ENCODE data around the gene KDM7A. TPM values are rescaled to one million over a fixed set of nuclear protein-coding genes. Genes with fewer than 3 reads are reported as not detected.

KDM7A gene
- total and polyA plus RNA-seq, 2 of the 8 experiments (the other 6 are each of a cell fraction or from before 2014, with no cell fraction given): 2.2 to 12.5 TPM

DNA sequence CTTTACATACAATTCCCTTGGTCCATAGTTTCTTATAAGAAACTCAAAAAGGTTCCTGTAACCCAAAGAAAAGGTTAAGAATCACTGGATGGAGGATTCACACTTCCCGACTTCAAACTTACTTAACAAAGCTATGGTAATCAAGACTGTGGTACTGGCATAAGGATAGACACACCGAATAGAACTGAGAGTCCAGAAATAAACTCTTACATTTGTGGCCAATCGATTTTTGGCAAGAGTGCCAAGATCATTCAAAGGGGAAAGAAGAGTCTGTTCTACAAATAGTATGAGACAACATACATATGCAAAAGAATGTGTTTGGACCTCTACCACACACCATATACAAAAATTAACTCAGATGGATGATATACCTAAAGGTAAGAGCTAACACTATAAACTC lies 32.8 kb downstream of the KDM7A start:
- no peak overlapping the region for H2AK5ac ChIP-seq (ENCODE audit: low read depth, low read length)
- H3K36me3 ChIP-seq (ENCODE audit: control insufficient read depth in 2 of 4, insufficient read depth in 4 of 4, low read length in 3 of 4): no peaks in the 10 kb centered on the region
- H2BK120ac ChIP-seq (replicated peaks; ENCODE audit: low read depth, low read length): no peak overlapping the region
- H3K4ac ChIP-seq (replicated peaks; ENCODE audit: insufficient read length, low read depth, low read length): no peak overlapping the region
- peaks cover 0 to 3% (median 0%) of the 10 kb centered on the region in 4 experiments; a peak in 1 of 7 replicates for H3K4me1 ChIP-seq (replicated peaks in 1 of 4; ENCODE audit: control insufficient read depth in 3 of 4, insufficient read depth in 4 of 4, low read length in 3 of 4)
- no peak overlapping the region for H3K4me3 ChIP-seq (ENCODE audit: extremely low read depth in 1 of 4, insufficient read depth in 2 of 4, low read depth in 3 of 4, low read length in 4 of 4)
- no peak overlapping the region for H2BK15ac ChIP-seq (ENCODE audit: low read length)
- no peak overlapping the region for H2AFZ ChIP-seq (ENCODE audit: low read length)
- H3K23ac ChIP-seq (ENCODE audit: insufficient read length): no peak overlapping the region
- H3K79me1 ChIP-seq (ENCODE audit: low read depth, low read length): no peaks in the 10 kb centered on the region
- no peak overlapping the region for H2BK5ac ChIP-seq (ENCODE audit: low read depth, low read length)
- no peaks in the 10 kb centered on the region for H3K27me3 ChIP-seq (replicated peaks in 1 of 4; ENCODE audit: control insufficient read depth in 3 of 4, extremely low read depth in 1 of 4, insufficient read depth in 3 of 4, low read length in 3 of 4)
- H4K8ac ChIP-seq (ENCODE audit: extremely low read depth, insufficient read depth, low read length): no peak overlapping the region
- no peaks in the 10 kb centered on the region for H3K9me3 ChIP-seq (ENCODE audit: insufficient read depth in 2 of 2, low read depth in 1 of 2, low read length in 1 of 2)
- H3K79me2 ChIP-seq (ENCODE audit: control insufficient read depth in 1 of 2, insufficient read depth in 2 of 2, low read length in 2 of 2): peaks cover 0 to 16% of the 10 kb centered on the region in 2 experiments; a peak in 1 of 4 replicates
- no peak overlapping the region for H2BK12ac ChIP-seq (ENCODE audit: low read depth, low read length)
- no peak overlapping the region for H2BK20ac ChIP-seq (ENCODE audit: low read length)
- DNase-seq (ENCODE audit: low read depth in 1 of 2, low spot score in 2 of 2) (no peak), FAIRE-seq (no peak)
- ChIA-PET POLR2A (ENCODE audit: partially characterized antibody) (no interaction called here), CTCF (ENCODE audit: partially characterized antibody) (no interaction called here)
- no peak overlapping the region for H3K56ac ChIP-seq (replicated peaks; ENCODE audit: insufficient read length, low read depth, low read length)
- no peak overlapping the region for H4K91ac ChIP-seq (replicated peaks; ENCODE audit: insufficient read length, low read length)
- H3K4me2 ChIP-seq (ENCODE audit: insufficient read depth in 1 of 2, low read depth in 2 of 2, low read length in 2 of 2): no peak overlapping the region
- H3K27ac ChIP-seq (ENCODE audit: low read depth, low read length): no peak overlapping the region
- H3K18ac ChIP-seq (ENCODE audit: extremely low read depth, low read length): no peak overlapping the region
- no peaks in the 10 kb centered on the region; the same call in 1 of the 2 replicates for H3K23me2 ChIP-seq (ENCODE audit: low read depth, low read length)
- H4K5ac ChIP-seq (ENCODE audit: insufficient read length, low read depth, low read length): no peak overlapping the region
- 83% methylated on average over 3 of the region's 3 CpGs; no CpG with 5 or more reads in 1 of the 2 experiments for WGBS, 2 experiments (ENCODE audit: extremely low coverage in 1 of 2, insufficient coverage in 1 of 2, insufficient read length in 1 of 2, insufficient replicate concordance in 2 of 2, low coverage in 1 of 2, low lambda C conversion rate in 2 of 2, missing lambda C conversion rate in 1 of 2)
- H3K14ac ChIP-seq (ENCODE audit: insufficient read length): no peak overlapping the region
- H3K9ac ChIP-seq (replicated peaks in 1 of 4; ENCODE audit: extremely low read depth in 1 of 4, low read depth in 3 of 4, low read length in 3 of 4): no peak overlapping the region
- peaks cover 1 to 4% of the 10 kb centered on the region in 2 experiments for H4K20me1 ChIP-seq (replicated peaks in 1 of 2; ENCODE audit: control insufficient read depth in 1 of 2, insufficient read depth in 2 of 2, low read length in 2 of 2)
- TF ChIP-seq TAF7 (optimal IDR thresholded peaks at IDR 0.05; ENCODE audit: borderline replicate concordance, low read depth, low read length): no peak
